HepG2 (cell line): Measurements from ENCODE around the gene FDPS. TPM values are rescaled to one million over a fixed set of nuclear protein-coding genes. Genes with fewer than 3 reads are reported as not detected.

Experiments
- ATF7-NPFF ChIP-seq: sonication (generic); formaldehyde crosslinking; IDR thresholded peaks from 2 replicates; pipeline ENCODE4 v1.8.1; 2023; ENCODE audit warnings: mild to moderate bottlenecking, low read depth, missing genetic modification reagents, moderate library complexity
- BRD4 ChIP-seq: sonication (generic); formaldehyde crosslinking; IDR thresholded peaks from 2 replicates; pipeline ENCODE4 v1.4.0; 2020; ENCODE audit warnings: missing genetic modification reagents
- CBX1 ChIP-seq: IDR thresholded peaks from one replicate; pipeline ENCODE4 v1.6.1; 2016; ENCODE audit warnings: antibody characterized with exemption, low read depth
- CREB1 ChIP-seq, 2 experiments: fragments of 450-650 bp in 1 of 2; IDR thresholded peaks; 2 replicates each; pipeline ENCODE4 v1.6.1; 2016 to 2017; ENCODE audit warnings: control low read depth in 1 of 2, mild to moderate bottlenecking in 1 of 2, missing compliant biosample characterization in 1 of 2, missing genetic modification characterization in 1 of 2
- HES4 ChIP-seq: sonication (generic); formaldehyde crosslinking; IDR thresholded peaks from 2 replicates; pipeline ENCODE4 v1.9.0; 2021; ENCODE audit warnings: mild to moderate bottlenecking, missing genetic modification reagents, borderline replicate concordance
- PHF8 ChIP-seq: sonication (generic); formaldehyde crosslinking; IDR thresholded peaks from 2 replicates; pipeline ENCODE4 v1.5.0; 2020; ENCODE audit warnings: missing genetic modification reagents
- RELA ChIP-seq: sonication (generic); formaldehyde crosslinking; IDR thresholded peaks from 2 replicates; pipeline ENCODE4 v1.4.0; 2020; ENCODE audit warnings: missing genetic modification reagents
- TOPORS ChIP-seq: sonication (generic); formaldehyde crosslinking; IDR thresholded peaks from 2 replicates; pipeline ENCODE4 v1.8.0; 2023; ENCODE audit warnings: mild to moderate bottlenecking, missing genetic modification reagents
- ZBTB2 ChIP-seq: sonication (generic); formaldehyde crosslinking; IDR thresholded peaks from 2 replicates; pipeline ENCODE4 v1.8.0; 2022; ENCODE audit warnings: low read depth, missing genetic modification reagents
- ZBTB7A ChIP-seq: sonication (generic); formaldehyde crosslinking; IDR thresholded peaks from 2 replicates; pipeline ENCODE4 v1.8.0; 2022; ENCODE audit warnings: mild to moderate bottlenecking, missing genetic modification reagents
- ZNF260 ChIP-seq: sonication (generic); formaldehyde crosslinking; IDR thresholded peaks from 2 replicates; pipeline ENCODE4 v1.4.0; 2020; ENCODE audit warnings: missing genetic modification reagents, low read depth, mild to moderate bottlenecking, borderline replicate concordance
- ZNF3 ChIP-seq: IDR thresholded peaks from 2 replicates; pipeline ENCODE4 v1.7.0; 2017; ENCODE audit warnings: inconsistent platforms
- ZNF318 ChIP-seq: sonication (generic); formaldehyde crosslinking; IDR thresholded peaks from 2 replicates; pipeline ENCODE4 v1.4.0; 2020; ENCODE audit warnings: mild to moderate bottlenecking, missing genetic modification reagents
- ZNF34 ChIP-seq: sonication (generic); formaldehyde crosslinking; IDR thresholded peaks from 2 replicates; pipeline ENCODE4 v1.4.0; 2020; ENCODE audit warnings: mild to moderate bottlenecking, missing genetic modification reagents, borderline replicate concordance
- ZNF543 ChIP-seq: sonication (generic); formaldehyde crosslinking; IDR thresholded peaks from 2 replicates; pipeline ENCODE4 v1.4.0; 2020; ENCODE audit warnings: mild to moderate bottlenecking, missing genetic modification reagents
- ZNF546 ChIP-seq: sonication (generic); formaldehyde crosslinking; conservative IDR thresholded peaks from 2 replicates; pipeline ENCODE4 v1.8.1; 2023; ENCODE audit warnings: mild to moderate bottlenecking, missing genetic modification reagents
- ZSCAN20 ChIP-seq: sonication (generic); formaldehyde crosslinking; IDR thresholded peaks from 2 replicates; pipeline ENCODE4 v1.4.0; 2020; ENCODE audit warnings: missing genetic modification reagents, mild to moderate bottlenecking, borderline replicate concordance
- ZSCAN25 ChIP-seq: sonication (generic); formaldehyde crosslinking; IDR thresholded peaks from 2 replicates; pipeline ENCODE4 v1.8.0; 2022; ENCODE audit warnings: mild to moderate bottlenecking, missing genetic modification reagents
- ZZZ3 ChIP-seq: sonication (generic); formaldehyde crosslinking; IDR thresholded peaks from 2 replicates; pipeline ENCODE4 v1.4.0; 2020; ENCODE audit warnings: missing genetic modification reagents, mild to moderate bottlenecking, borderline replicate concordance
- polyA plus RNA-seq, 8 experiments: library from polyadenylated mRNA; depleted of rRNA in 3 of 8; stranded (reverse) in 7 of 8; unstranded in 1 of 8; fragments of >200 nt; fragmentation: Illumina TruSeq in 4 of 8; extraction: Trizol in 4 of 8; gene quantifications; 2 replicates each; pipeline versions ENCODE4 v1.2.1 to v1.2.3, GENCODE V29; 2011 to 2016; ENCODE audit warnings: low read depth in 4 of 8, missing spikeins in 1 of 8, mixed read lengths in 1 of 8; ENCODE audit not compliant: insufficient read depth in 1 of 8
- total RNA-seq, 5 experiments: library from RNA; depleted of rRNA; stranded (reverse); fragments of >200 nt; fragmentation: Illumina TruSeq; extraction: Trizol; gene quantifications; 2 replicates each; pipeline ENCODE4 v1.2.3, GENCODE V29; 2016; ENCODE audit warnings: low read depth in 1 of 5
- TF ChIP-seq, protein P1 (sequence below): sonication (generic); formaldehyde crosslinking; IDR thresholded peaks from 2 replicates; pipeline ENCODE4 v1.4.0; 2020; ENCODE audit warnings: mild to moderate bottlenecking, missing genetic modification reagents

The FDPS gene
- total and polyA plus RNA-seq, 2 of the 13 experiments (the other 11 are each of a cell fraction or from before 2014, with no cell fraction given), result 264 to 519 TPM

- TF ChIP-seq, protein P1, sequence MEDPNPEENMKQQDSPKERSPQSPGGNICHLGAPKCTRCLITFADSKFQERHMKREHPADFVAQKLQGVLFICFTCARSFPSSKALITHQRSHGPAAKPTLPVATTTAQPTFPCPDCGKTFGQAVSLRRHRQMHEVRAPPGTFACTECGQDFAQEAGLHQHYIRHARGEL, result no peak
- TF ChIP-seq ZNF318, result no peak
- no peak; the same call in 1 of the 2 replicates for TF ChIP-seq BRD4 (CRISPR knock-in tag)
- TF ChIP-seq CREB1 (IDR thresholded peaks at IDR 0.05), result peak; percentile 78
- TF ChIP-seq CREB1 (CRISPR knock-in tag; IDR thresholded peaks at IDR 0.05), result peak; percentile 82
- TF ChIP-seq ZNF546 (CRISPR knock-in tag), result no peak; the same call in 1 of the 2 replicates
- no peak for TF ChIP-seq HES4
- TF ChIP-seq ZNF260, result no peak
- TF ChIP-seq RELA (CRISPR knock-in tag), result no peak
- TF ChIP-seq CBX1, result peak; percentile 88
- no peak for TF ChIP-seq ZSCAN20 (CRISPR knock-in tag)
- TF ChIP-seq PHF8 (CRISPR knock-in tag), result peak; percentile 92
- 0 out of 2 replicates have a peak, but pooled peaks have one; percentile 50 for TF ChIP-seq ZBTB7A
- peak; percentile 86; the same call in 1 of the 2 replicates for TF ChIP-seq ATF7-NPFF (CRISPR knock-in tag)
- TF ChIP-seq ZBTB2 (CRISPR knock-in tag), result peak; percentile 65
- TF ChIP-seq ZNF3, result no peak
- peak; percentile 74; the same call in 1 of the 2 replicates for TF ChIP-seq TOPORS (CRISPR knock-in tag)
- TF ChIP-seq ZNF543 (CRISPR knock-in tag), result peak; percentile 77; the same call in 1 of the 2 replicates
- TF ChIP-seq ZSCAN25 (CRISPR knock-in tag), result peak; percentile 68
- 0 out of 2 replicates have a peak, but pooled peaks have one; percentile 48 for TF ChIP-seq ZZZ3 (CRISPR knock-in tag)
- TF ChIP-seq ZNF34 (CRISPR knock-in tag), result no peak
Measured at GRCh38 chr1:155261852-155262673, 46.6 kb upstream of the FDPS start, which contains the start of gene SCAMP3 (continued).
